Dermis lymphatic vessel endothelial cell (primary cell): ENCODE measurements around the gene CCM2. TPM values are rescaled to one million over a fixed set of nuclear protein-coding genes. Genes with fewer than 3 reads are reported as not detected.

Experiments used
- total RNA-seq: library from RNA; depleted of rRNA; stranded (reverse); fragments of >200 nt; gene quantifications from 2 replicates; pipeline ENCODE4 v1.2.1, GENCODE V29; 2014

The CCM2 gene
- total RNA-seq: 43.4 and 47.0 TPM in 2 replicates

DNA sequence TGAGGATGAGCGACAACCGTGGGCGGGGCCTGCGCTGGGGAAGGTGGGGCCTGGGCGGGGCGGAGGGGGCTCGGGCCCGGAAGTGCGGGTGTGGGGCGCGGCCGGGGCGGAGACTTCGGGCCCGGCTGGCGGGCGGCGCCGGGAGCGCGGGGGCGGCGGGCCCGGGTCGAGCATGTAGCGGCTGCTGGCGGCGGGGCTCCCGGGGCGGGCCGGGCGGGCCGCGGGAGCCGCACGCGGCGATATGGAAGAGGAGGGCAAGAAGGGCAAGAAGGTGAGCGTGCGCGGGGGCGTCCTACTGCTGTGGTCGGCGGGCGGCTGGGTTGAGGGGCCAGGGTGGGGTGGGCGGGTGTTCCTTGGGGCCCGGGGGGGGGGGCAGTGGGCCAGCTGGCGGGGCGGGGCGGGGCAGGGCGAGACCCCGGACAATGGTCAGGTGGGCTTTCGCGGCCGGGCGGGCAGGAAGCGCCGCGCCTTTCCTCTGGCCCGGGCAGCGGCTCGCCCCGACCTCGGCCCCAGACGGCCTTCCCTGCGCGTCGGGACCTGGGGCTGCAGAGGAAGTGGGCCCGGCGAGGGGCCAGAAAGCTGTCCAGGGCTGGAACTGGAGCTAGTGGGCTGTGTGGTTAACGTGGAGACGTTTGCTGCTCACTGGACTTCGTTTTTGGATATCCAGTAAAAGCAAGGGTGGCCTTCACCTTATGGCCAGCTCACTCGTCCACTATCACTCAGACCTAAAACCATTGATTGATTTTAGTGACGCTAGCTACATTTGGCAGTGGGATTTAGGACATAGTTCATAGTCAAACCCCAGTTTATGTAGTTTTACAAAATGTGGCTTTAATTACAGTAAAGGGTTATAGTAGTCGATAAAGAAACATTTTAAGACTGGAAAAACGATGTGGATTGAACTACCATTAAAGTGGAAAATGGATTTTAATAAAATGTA is at the start of gene CCM2:
TSS of gene CCM2 (plus strand) at position 109 of the 940 bp plus-strand sequence. CDS start at position 242, 133 bp downstream.

GRCh38 chr7:44978511-44979366 is 21.3 kb upstream of the CCM2 start, which contains the start of gene MYO1G:
Gene MYO1G (minus strand): TSS chr7:44979015. CDS start chr7:44978961, 54 bp downstream.

DNA sequence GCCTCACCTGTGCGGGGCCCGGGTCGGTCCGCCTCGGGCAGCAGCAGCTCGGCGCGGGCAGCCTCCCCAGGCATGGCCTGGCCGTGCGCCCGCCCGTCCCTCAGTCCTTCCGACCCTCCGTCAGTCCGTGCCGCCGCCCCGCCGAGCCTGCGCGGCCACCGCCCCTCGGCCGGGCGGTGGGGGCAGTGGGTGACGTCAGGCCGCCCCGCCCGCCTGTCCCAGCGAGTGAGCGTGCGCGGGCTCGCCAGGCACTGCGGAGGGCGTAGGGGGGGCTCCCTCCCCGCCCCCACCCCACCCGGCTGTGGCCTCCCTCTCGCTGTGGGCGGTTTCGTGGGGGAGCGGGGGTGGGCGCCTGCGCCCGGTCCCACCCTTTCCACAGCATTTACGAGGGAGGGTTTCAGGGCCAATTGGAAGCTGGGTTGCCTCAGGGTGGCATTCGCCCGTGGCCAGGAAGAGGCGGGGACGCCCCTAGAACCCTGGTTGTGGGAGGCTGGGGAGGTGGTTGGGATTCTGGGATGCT is 88.9 kb downstream of the CCM2 start, which contains the start of gene NACAD:
TSS of gene NACAD (minus strand) at position 149 of the 520 bp plus-strand sequence. CDS start at position 74, 75 bp downstream.

GRCh38 chr7:45111298-45112223 is 111.6 kb downstream of the CCM2 start, which contains the start of gene TBRG4:
Gene TBRG4 (minus strand): TSS chr7:45111697. CDS start chr7:45109237, 2,460 bp downstream.

Other genes starting within 250 kb of the CCM2 start
- 1,965 and 2,427 TPM in 2 replicates for gene PPIA, start 203.5 kb upstream of the CCM2 start, total RNA-seq
- 202 and 221 TPM in 2 replicates for gene H2AZ2, start 152.1 kb upstream of the CCM2 start, total RNA-seq
- 21.6 and 23.5 TPM in 2 replicates for gene PURB, start 114.7 kb upstream of the CCM2 start, total RNA-seq
- gene MYO1G, start 21.2 kb upstream of the CCM2 start, total RNA-seq: under 0.01 and 0.17 TPM in 2 replicates
- 0.34 and 0.43 TPM in 2 replicates for gene NACAD, start 88.8 kb downstream of the CCM2 start, total RNA-seq
- gene TBRG4, start 111.5 kb downstream of the CCM2 start, total RNA-seq: 42.4 and 49.8 TPM in 2 replicates
- gene RAMP3, start 157.6 kb downstream of the CCM2 start, total RNA-seq: 136 and 467 TPM in 2 replicates